Thyroid gland (tissue), 4 donors: ENCODE measurements around the gene PRSS21. TPM values are rescaled to one million over a fixed set of nuclear protein-coding genes. Genes with fewer than 3 reads are reported as not detected.

Experiments used
- DNase-seq, 2 donors: peaks; one replicate each; pipeline ENCODE4 v3.0.0-alpha.2; 2019
- H3K27ac ChIP-seq, 3 donors: fragments of 200-600 bp; sonication (generic); 1 replicate in 2 of 3; 2 replicates in 1 of 3; pipeline ENCODE4 v1.5.1; 2016 to 2019; ENCODE audit warnings: mild to moderate bottlenecking in 1 of 3, moderate library complexity in 1 of 3
- H3K27me3 ChIP-seq: fragments of 200-600 bp; sonication (generic); one replicate; pipeline ENCODE4 v1.5.1; 2019
- H3K36me3 ChIP-seq, 2 donors: fragments of 200-600 bp; sonication (generic); one replicate each; pipeline ENCODE4 v1.5.1; 2016 to 2019
- H3K4me1 ChIP-seq, 2 donors: fragments of 200-600 bp; sonication (generic); one replicate each; pipeline ENCODE4 v1.5.1; 2017 to 2019
- H3K4me3 ChIP-seq, 3 donors: fragments of 200-600 bp; sonication (generic); replicated peaks in 1 of 3; 1 replicate in 2 of 3; 2 replicates in 1 of 3; pipeline ENCODE4 v1.5.1; 2016; ENCODE audit warnings: mild to moderate bottlenecking in 1 of 3
- H3K9me3 ChIP-seq: fragments of 200-600 bp; sonication (generic); one replicate; pipeline ENCODE4 v1.5.1; 2017
- POLR2A ChIP-seq, 2 donors: fragments of 450-650 bp; IDR thresholded peaks; one replicate each; pipeline ENCODE4 v1.6.1; 2017; ENCODE audit warnings: antibody characterized with exemption in 2 of 2, mild to moderate bottlenecking in 2 of 2, moderate library complexity in 1 of 2
- WGBS, 2 donors: methylation state at CpG; one replicate each; pipeline ENCODE4 v1.1.5; 2017; 5-methylcytosine and 5-hydroxymethylcytosine counted together
- intact Hi-C: fragments of 100-400 bp; cut with DNase I; formaldehyde crosslinking; loops from one replicate; pipeline ENCODE4 v1.15.1; 2023
- total RNA-seq, 4 donors: library from RNA; depleted of rRNA; stranded (reverse); fragments of >200 nt; gene quantifications; one replicate each; pipeline ENCODE4 v1.2.3, GENCODE V29; 2016
- TF ChIP-seq, protein P1 (sequence below), 6 experiments: fragments of 200-600 bp in 3 of 6; fragments of 450-650 bp in 3 of 6; sonication (generic) in 3 of 6; IDR thresholded peaks; one replicate each; pipeline ENCODE4 v1.5.1; 2016 to 2019; ENCODE audit warnings: antibody characterized with exemption in 6 of 6, mild to moderate bottlenecking in 2 of 6, inconsistent platforms in 1 of 6, moderate library complexity in 1 of 6

The PRSS21 gene
- total RNA-seq, 4 donors from 2014 or later: 0.56 TPM; not detected in 3

DNA sequence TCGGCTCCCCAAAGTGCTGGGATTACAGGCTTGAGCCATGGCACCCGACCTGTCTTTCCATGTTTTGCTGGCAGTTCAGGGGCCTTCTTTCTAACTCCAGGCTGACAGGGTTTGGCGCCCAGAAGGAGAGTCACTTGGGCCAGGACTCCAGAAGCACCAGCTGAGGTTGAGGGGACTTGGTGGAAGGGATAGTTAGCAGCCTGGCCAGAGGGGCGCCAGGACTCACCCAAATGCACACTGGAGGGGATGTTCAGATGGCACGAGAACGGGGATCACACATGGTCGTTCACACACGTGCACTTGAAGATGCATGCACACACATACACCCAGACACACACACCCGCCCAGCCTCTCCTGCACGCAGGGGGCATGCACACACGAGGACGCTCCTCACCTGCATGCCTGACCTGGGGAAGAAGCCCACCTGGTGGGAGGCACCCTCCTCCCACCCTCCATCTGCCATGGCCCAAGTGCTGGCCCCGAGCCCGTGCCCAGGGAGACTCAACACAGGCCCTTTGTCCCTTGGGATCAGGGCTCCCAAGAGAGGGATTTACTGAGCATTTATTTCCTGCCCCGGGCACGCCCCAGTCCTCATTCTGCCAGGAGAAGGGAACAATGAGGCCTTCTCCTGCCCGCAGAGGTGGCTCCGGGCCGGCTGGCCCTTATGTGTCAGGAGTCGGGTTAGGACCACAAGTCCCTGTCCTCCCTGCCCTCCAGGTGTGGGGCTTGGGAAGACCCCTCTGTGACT lies 2.3 kb upstream of the PRSS21 start:
- no peaks in the 10 kb centered on the region for H3K36me3 ChIP-seq
- H3K27ac ChIP-seq: no peak overlapping the region
- no peak overlapping the region for H3K4me3 ChIP-seq
- no peaks in the 10 kb centered on the region for H3K9me3 ChIP-seq
- H3K4me1 ChIP-seq: no peaks in the 10 kb centered on the region
- TF ChIP-seq, protein P1, sequence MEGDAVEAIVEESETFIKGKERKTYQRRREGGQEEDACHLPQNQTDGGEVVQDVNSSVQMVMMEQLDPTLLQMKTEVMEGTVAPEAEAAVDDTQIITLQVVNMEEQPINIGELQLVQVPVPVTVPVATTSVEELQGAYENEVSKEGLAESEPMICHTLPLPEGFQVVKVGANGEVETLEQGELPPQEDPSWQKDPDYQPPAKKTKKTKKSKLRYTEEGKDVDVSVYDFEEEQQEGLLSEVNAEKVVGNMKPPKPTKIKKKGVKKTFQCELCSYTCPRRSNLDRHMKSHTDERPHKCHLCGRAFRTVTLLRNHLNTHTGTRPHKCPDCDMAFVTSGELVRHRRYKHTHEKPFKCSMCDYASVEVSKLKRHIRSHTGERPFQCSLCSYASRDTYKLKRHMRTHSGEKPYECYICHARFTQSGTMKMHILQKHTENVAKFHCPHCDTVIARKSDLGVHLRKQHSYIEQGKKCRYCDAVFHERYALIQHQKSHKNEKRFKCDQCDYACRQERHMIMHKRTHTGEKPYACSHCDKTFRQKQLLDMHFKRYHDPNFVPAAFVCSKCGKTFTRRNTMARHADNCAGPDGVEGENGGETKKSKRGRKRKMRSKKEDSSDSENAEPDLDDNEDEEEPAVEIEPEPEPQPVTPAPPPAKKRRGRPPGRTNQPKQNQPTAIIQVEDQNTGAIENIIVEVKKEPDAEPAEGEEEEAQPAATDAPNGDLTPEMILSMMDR (IDR thresholded peaks at IDR 0.05): no peak
- TF ChIP-seq POLR2A (IDR thresholded peaks at IDR 0.05): no peak
- 72 to 84% methylated on average over 10 to 12 of the region's 20 CpGs for WGBS, 2 donors
- no peaks in the 10 kb centered on the region for H3K27me3 ChIP-seq
- intact Hi-C loops: no loop called here
- DNase-seq: no peak

DNA sequence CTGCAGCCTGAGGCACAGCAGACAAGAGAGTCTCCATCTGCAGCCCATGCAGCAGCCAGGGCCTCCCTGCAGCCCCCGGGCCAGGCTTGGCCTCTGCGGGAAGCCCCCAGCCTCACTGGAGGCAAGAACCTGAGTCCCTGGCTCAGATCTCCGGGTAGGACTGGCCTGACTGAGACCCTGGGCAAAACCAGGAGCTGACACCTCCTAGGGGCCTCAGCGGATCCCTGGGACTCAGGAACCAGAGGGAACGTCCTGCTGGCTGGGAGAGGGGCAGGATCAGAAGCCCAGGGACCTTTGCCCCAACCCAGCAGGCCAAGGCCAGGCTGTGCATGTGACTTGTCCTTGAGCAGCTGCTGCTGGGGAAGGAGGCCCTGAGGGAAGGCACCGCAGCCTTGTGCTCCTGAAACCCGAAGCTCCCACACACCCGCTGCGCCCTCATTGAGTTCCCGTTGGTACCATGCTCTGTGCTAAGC lies 1.7 kb upstream of the PRSS21 start:
- no peaks in the 10 kb centered on the region for H3K9me3 ChIP-seq
- TF ChIP-seq POLR2A (IDR thresholded peaks at IDR 0.05): no peak
- TF ChIP-seq, protein P1 (IDR thresholded peaks at IDR 0.05): no peak

DNA sequence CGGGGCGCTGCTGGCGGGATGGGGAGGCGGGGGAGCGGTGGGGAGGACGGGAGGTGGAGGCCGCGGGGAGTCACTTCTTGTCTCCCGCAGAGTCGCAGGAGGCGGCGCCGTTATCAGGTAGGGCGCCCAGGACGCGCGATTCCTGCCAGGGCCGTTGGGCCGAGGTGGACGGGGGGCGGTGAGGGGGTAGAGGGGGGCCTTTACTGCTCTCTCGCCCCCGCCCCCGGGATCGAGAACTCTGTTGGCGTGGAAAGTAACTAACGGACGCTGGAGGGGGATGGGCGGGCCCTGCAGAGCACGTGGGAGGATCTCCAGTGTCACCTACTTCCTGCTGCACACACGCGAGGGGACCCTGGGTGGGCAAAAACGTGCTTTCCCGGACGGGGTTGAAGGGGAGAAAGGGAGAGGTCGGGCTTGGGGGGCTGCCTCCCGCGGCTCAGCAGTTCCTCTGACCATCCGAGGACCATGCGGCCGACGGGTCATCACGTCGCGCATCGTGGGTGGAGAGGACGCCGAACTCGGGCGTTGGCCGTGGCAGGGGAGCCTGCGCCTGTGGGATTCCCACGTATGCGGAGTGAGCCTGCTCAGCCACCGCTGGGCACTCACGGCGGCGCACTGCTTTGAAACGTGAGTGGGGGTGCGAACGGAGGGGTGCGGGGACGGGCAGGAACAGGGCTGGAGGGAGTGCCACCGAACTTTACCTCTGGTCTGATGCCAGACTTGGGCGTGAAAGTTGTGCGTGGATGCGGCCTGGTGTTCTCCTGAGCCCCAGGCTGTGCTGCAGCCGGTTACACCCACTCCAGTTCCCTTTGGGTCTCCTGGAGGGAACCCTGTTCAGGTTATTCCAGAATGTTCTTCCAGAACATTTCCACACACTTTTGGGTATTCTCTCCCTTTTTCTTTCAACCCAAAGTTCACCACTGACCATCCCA lies 569 bp downstream of the PRSS21 start:
- WGBS, 2 donors: 74 to 84% methylated on average over 44 to 67 of the region's 68 CpGs
- intact Hi-C loops: no loop called here

More for the DNA sequence above, 1.7 kb upstream of the PRSS21 start:
- H3K4me1 ChIP-seq: no peaks in the 10 kb centered on the region
- no peak overlapping the region for H3K4me3 ChIP-seq
- DNase-seq: no peak
- no peaks in the 10 kb centered on the region for H3K36me3 ChIP-seq
- intact Hi-C loops: no loop called here
- no peaks in the 10 kb centered on the region for H3K27me3 ChIP-seq
- H3K27ac ChIP-seq: no peak overlapping the region
- WGBS, 2 donors: 51 to 83% methylated on average over 5 to 10 of the region's 10 CpGs

DNA sequence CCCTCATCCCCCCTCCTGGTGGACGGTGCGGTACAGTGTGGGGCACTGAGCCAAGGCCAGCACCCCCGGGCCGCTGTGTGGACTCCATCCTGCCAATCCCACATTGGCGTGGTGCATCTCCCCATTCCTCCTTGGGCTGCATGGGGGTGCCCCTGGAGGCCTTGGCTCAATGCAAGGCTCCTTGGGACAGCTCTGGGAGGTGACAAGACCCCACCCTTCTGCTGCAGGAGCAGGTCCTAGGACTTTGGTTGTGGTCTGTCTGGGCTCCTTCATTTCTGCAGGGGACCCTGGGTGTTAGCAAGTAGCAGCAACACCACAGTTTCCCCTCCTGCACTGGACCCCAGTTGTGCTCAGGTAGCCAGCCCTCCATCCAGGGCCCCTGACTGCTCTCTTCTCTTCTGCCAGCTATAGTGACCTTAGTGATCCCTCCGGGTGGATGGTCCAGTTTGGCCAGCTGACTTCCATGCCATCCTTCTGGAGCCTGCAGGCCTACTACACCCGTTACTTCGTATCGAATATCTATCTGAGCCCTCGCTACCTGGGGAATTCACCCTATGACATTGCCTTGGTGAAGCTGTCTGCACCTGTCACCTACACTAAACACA lies 1.3 kb downstream of the PRSS21 start:
- DNase-seq: no peak
- Histone ChIP-seq H3K4me3 (no peak overlapping the region), H3K9me3 (no peaks in the 10 kb centered on the region), H3K27me3 (no peaks in the 10 kb centered on the region), H3K36me3 (no peaks in the 10 kb centered on the region), H3K27ac (no peak overlapping the region), H3K4me1 (no peaks in the 10 kb centered on the region)
- TF ChIP-seq POLR2A (IDR thresholded peaks at IDR 0.05): no peak
- TF ChIP-seq, protein P1 (IDR thresholded peaks at IDR 0.05): no peak
- intact Hi-C loops: no loop called here
- 82 to 84% methylated on average over 10 of the region's 10 CpGs for WGBS, 2 donors

More for the DNA sequence above, 569 bp downstream of the PRSS21 start:
- Histone ChIP-seq H3K4me1 (no peaks in the 10 kb centered on the region), H3K27ac (no peak overlapping the region), H3K4me3 (no peak overlapping the region), H3K9me3 (no peaks in the 10 kb centered on the region), H3K36me3 (no peaks in the 10 kb centered on the region), H3K27me3 (no peaks in the 10 kb centered on the region)
- TF ChIP-seq, protein P1 (IDR thresholded peaks at IDR 0.05): no peak
- TF ChIP-seq POLR2A (IDR thresholded peaks at IDR 0.05): no peak
- DNase-seq: no peak
